Kidney glomerular epithelial cell (primary cell): Measurements from ENCODE around the gene PRKCH.

Source experiments
- DNase-seq: peaks from one replicate; lab custom pipeline; 2025; lab: John Stamatoyannopoulos, UW

Gene PRKCH

DNA sequence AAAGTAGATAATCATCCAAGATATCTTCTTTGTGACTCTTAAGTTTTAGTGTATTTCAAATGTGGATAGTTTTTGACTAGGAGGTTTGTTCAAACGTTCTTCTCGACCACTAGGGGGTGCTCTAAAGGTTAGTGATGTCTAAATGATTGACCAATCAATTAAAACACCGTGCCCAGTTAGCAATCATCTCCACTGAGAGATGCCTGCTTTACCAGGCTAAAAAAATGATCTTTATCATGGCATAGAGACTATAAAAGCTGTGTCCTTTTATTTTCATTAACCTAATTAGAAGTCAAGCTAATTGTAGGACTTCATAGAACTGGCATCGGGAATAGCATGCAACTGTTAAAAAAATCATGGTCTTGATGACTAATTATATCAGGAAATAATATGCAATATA is 153.9 kb downstream of the PRKCH start:
- DNase-seq, result peak; percentile 76

- no peak for DNase-seq
These were observed 154.8 kb downstream of the PRKCH start for GRCh38 chr14:61476105-61476753.

GRCh38 chr14:61476754-61477410 is 155.5 kb downstream of the PRKCH start:
- DNase-seq, result peak; percentile 64

- no peak for DNase-seq
These were observed 156.5 kb downstream of the PRKCH start for GRCh38 chr14:61477712-61478462.

DNA sequence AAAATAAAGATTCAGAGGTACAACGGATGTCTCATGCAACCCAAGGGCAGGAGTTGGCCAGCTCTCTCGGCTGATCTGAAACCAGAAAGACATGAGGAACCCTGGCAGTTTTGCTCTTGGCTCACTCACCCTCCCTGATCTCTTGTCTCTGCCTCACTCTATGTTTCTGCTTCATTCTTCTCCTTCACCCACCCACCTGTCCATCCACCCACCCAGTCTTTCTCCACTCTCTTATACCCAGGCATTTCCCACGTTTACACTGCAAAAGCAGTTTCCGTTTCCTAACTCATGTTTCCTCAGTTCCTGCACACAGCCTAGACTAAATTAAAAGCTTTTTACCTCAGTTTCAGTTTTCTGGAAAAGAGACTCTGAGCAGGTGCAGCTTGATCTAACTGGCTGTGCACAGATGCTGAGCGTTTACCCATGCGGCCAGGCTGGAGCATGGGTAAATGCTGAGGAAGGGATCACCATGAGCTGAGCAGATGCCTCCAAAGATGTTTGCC is 157.6 kb downstream of the PRKCH start:
- no peak for DNase-seq

DNA sequence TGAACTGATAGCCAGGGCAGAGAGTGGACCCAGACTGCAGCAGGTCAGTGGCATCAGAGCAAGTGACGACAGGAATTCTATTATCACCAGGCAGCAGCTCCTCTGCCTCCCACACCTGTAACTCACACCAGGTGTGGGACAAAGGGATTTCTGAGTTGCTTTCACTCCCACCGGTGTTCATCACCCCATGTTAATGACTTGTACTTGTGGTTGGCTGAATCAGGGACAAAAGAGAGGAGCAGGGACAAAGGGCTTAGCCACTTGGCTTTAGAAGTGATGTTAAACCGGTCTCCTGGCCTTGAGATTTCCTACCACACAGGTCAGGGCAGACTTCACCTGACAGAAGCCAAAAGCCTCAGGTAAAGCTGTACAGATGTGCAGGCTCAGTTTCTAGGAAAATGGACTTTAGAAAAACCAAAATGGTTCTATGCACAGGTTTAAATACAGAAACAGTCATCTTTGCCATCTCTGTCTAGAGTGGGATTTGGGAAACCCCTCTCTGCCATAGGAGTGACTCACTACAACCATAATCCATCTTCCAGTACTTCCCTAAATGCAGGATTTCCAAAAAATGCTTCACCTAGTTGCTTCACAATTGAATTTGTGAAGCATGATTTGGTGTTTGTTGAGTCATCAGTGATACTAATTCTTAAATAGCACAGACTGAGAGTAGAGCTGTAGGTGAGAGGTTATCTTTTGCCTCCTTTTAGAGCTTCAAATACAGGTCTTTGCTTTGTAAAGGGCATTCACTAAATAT is 158.5 kb downstream of the PRKCH start:
- DNase-seq, result no peak

- no peak for DNase-seq
These were observed 159.4 kb downstream of the PRKCH start for GRCh38 chr14:61480704-61481285.

DNA sequence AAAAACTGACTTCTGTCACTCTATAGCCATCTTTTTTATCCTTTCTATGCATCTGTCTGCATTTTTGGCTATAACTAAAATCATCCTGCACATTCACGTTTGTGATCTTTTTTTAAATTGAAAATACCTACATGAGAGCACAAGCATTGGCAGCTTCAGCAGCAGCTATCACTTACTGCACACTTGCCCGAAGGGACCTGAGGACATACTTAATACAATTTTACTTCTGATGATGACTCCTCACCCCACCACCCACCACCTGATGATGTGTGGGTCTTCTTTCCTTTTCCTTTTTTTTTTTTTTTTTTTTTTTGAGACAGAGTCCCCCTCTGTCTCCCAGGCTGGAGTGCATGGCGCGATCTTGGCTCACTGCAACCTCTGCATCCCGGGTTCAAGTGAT is 160.3 kb downstream of the PRKCH start:
- DNase-seq, result no peak

DNA sequence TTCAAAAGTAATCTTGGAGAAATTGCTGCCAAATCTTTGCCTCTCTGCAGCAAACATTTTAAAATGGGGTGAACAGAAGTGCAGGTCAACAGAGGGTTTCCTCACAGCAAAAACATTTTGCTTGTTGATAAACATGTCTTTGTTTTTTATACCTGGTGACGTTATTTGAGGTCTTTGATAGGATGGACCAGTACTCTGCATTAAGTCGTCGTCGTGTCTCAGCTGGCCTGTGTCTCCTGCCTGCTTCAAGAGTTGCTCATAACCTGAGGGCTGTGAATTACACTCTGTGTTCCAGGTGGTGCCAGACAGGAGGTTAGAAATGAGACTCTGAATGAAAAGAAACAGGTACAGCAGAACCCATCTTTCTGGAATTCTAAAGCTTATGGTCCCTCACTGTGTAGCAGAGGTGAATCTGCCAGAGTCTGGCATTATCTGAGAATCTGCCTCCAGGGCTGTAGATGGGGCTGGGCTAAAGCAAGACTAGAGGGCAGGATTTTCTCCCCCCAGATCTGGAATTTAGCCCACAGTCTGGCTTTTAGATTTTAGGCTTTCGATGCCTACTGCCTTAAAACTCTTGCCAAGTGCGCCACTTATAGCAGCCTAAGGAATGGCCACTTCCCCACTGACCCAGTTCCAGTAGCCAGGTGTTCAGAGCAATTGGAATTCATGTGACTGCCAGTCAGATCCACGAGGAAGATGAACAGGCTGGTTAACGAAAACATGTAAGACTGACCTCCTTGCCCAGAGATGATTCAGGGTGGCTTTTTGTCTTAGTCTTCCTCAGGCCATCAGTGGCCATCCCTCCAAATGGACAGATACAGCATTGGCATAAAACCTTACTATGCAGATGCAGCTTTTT is 161.2 kb downstream of the PRKCH start:
- DNase-seq, result no peak

DNA sequence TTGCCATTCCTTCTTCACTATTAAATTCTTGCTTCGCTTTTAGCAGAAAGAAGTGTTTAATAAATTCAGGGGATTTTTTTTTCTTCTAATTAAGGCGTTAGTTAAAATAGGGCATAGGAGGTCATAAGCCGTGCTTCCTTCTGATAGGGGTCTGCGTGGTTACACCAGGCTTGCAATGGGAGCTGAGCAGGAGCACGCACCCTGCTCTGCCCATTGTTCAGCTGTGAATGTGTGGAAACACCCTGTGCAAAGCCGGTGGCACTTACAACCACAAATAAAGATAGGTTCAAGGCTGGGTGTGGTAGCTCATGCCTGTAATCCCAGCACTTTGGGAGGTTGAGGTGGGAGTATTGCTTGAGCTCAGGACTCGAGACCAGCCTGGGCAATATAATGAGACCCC is 162.1 kb downstream of the PRKCH start:
- DNase-seq, result no peak

- DNase-seq, result no peak
These were observed 162.7 kb downstream of the PRKCH start for GRCh38 chr14:61484031-61484430.

GRCh38 chr14:61484826-61485584 is 163.6 kb downstream of the PRKCH start:
- DNase-seq, result no peak

DNA sequence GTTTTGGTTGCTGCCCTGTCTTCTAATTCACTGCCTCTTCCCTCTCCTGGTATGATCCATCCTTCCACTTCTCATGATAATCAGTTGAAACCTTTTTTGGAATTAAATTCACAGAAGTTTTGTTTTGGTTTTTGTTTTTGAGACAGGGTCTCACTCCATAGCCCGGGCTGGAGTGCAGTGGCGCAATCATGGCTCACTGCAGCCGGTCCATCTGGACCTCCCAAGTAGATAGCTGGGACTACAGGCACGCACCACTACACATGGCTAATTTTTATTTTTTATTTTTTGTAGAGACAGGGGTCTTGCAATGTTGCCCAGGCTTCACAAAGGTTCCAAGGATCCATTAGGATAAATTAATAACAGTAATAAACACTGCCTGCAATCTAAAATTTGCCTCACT is 164.3 kb downstream of the PRKCH start:
- no peak for DNase-seq

- no peak for DNase-seq
These were observed 165.6 kb downstream of the PRKCH start for GRCh38 chr14:61486930-61487495.

- no peak for DNase-seq
These were observed 167.3 kb downstream of the PRKCH start for GRCh38 chr14:61488417-61489401.

GRCh38 chr14:61489512-61489911 is 168.1 kb downstream of the PRKCH start:
- no peak for DNase-seq

GRCh38 chr14:61489932-61490331 is 168.6 kb downstream of the PRKCH start:
- no peak for DNase-seq

- DNase-seq, result no peak
These were observed 169.8 kb downstream of the PRKCH start for GRCh38 chr14:61491224-61491623.
